Measurements from ENCODE around the gene CCDC124. TPM values are rescaled to one million over a fixed set of nuclear protein-coding genes. Genes with fewer than 3 reads are reported as not detected.

Gene CCDC124
- total and polyA plus RNA-seq, 2 donors from 2014 or later, result 59.5 to 120 TPM

DNA sequence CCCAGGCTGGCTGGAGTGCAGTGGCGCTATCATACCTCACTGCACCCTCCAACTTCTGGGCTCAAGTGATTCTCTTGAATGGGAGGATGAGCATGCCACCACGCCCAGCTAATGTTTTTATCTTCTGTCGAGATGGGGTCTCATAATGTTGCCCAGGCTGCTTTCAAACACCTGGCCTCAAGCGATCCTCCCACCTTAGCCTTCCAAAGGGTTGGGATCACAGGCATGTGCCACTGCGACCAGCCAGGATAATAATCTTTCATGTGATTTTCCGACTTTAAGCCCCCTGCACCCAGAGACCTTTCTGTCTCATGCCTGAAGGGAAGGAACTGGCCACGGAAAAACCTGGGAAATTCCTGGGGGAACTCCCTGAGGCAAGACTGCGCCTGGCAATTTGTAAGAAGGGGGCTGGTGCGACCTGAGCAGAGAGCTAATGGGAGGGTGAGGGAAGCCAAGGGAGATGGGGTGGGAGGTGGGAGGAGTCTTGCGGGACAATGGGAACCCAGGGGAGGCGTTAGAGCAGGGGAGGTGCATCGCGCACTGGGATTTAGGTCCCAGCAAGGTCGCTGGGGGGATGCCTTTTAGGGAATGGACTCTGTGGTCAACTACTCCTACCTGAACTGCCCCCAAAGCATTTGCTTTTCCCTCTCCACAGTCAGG, 1.2 kb upstream of the CCDC124 start:
- intact Hi-C loops (cut with DNase I), result no loop called here
- no peaks in the 10 kb centered on the region for H3K36me3 ChIP-seq (ENCODE audit: control insufficient read depth in 2 of 3, insufficient read depth in 3 of 3, low read length in 3 of 3)
- TF ChIP-seq, protein P1, sequence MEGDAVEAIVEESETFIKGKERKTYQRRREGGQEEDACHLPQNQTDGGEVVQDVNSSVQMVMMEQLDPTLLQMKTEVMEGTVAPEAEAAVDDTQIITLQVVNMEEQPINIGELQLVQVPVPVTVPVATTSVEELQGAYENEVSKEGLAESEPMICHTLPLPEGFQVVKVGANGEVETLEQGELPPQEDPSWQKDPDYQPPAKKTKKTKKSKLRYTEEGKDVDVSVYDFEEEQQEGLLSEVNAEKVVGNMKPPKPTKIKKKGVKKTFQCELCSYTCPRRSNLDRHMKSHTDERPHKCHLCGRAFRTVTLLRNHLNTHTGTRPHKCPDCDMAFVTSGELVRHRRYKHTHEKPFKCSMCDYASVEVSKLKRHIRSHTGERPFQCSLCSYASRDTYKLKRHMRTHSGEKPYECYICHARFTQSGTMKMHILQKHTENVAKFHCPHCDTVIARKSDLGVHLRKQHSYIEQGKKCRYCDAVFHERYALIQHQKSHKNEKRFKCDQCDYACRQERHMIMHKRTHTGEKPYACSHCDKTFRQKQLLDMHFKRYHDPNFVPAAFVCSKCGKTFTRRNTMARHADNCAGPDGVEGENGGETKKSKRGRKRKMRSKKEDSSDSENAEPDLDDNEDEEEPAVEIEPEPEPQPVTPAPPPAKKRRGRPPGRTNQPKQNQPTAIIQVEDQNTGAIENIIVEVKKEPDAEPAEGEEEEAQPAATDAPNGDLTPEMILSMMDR (IDR thresholded peaks at IDR 0.05; ENCODE audit: borderline replicate concordance, extremely low read depth, insufficient read depth), result no peak
- no peaks in the 10 kb centered on the region for H3K9me3 ChIP-seq (ENCODE audit: control insufficient read depth in 2 of 3, insufficient read depth in 1 of 3, low read length in 3 of 3)
- no peak overlapping the region for H3K27ac ChIP-seq (ENCODE audit: low read depth in 2 of 2, low read length in 2 of 2)
- no peak for FAIRE-seq
- no peaks in the 10 kb centered on the region for H3K27me3 ChIP-seq (ENCODE audit: control insufficient read depth, insufficient read depth, low read length)
- H3K9ac ChIP-seq (ENCODE audit: low read length in 3 of 3), result no peak overlapping the region
- DNase-seq, result peak; percentile 38 to 76 (median 74)
- peak overlapping the region; percentile 63 to 94 (median 67) for H3K4me3 ChIP-seq (ENCODE audit: low read length in 3 of 3)
- H3K4me1 ChIP-seq (ENCODE audit: control insufficient read depth in 2 of 3, insufficient read depth in 2 of 3, low read depth in 1 of 3, low read length in 3 of 3), result peaks cover 0 to 12% (median 0%) of the 10 kb centered on the region in 3 donors

- FAIRE-seq (no peak), DNase-seq (no peak)
- Histone ChIP-seq H3K27me3 (ENCODE audit: control insufficient read depth, insufficient read depth, low read length) (no peaks in the 10 kb centered on the region), H3K36me3 (ENCODE audit: control insufficient read depth in 2 of 3, insufficient read depth in 3 of 3, low read length in 3 of 3) (peaks cover 0 to 3% (median 0%) of the 10 kb centered on the region in 3 donors), H3K9ac (ENCODE audit: low read length in 3 of 3) (peak overlapping the region; percentile 67 to 93 (median 89)), H3K4me1 (ENCODE audit: control insufficient read depth in 2 of 3, insufficient read depth in 2 of 3, low read depth in 1 of 3, low read length in 3 of 3) (peaks cover 0 to 12% (median 0%) of the 10 kb centered on the region in 3 donors), H3K4me3 (ENCODE audit: low read length in 3 of 3) (peak overlapping the region; percentile 63 to 94 (median 83)), H3K9me3 (ENCODE audit: control insufficient read depth in 2 of 3, insufficient read depth in 1 of 3, low read length in 3 of 3) (no peaks in the 10 kb centered on the region), H3K27ac (ENCODE audit: low read depth in 2 of 2, low read length in 2 of 2) (peak overlapping the region in 1 of 2 donors; percentile 90)
- TF ChIP-seq, protein P1 (IDR thresholded peaks at IDR 0.05; ENCODE audit: borderline replicate concordance, extremely low read depth, insufficient read depth), result no peak
- intact Hi-C loops (cut with DNase I), result no loop called here
Measured at GRCh38 chr19:17933414-17934129, 757 bp downstream of the CCDC124 start.

DNA sequence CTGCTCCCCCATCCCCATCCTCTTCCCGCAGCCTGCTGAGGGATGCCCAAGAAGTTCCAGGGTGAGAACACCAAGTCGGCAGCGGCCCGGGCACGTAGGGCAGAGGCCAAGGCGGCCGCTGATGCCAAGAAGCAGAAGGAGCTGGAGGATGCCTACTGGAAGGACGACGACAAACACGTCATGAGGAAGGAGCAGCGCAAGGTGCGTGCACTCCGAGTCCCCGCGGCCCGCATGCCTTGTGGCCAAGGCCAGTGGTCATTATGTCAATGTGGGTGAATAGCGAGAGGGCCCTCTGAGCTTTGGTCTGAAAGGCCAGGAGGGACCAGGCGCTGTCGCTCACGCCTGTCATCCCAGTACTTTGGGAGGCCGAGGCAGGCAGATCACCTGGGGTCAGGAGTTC, 3.6 kb downstream of the CCDC124 start:
- Histone ChIP-seq H3K4me3 (ENCODE audit: low read length in 3 of 3) (no peak overlapping the region), H3K9me3 (ENCODE audit: control insufficient read depth in 2 of 3, insufficient read depth in 1 of 3, low read length in 3 of 3) (no peaks in the 10 kb centered on the region), H3K27ac (ENCODE audit: low read depth in 2 of 2, low read length in 2 of 2) (no peak overlapping the region), H3K27me3 (ENCODE audit: control insufficient read depth, insufficient read depth, low read length) (no peaks in the 10 kb centered on the region), H3K4me1 (ENCODE audit: control insufficient read depth in 2 of 3, insufficient read depth in 2 of 3, low read depth in 1 of 3, low read length in 3 of 3) (peaks cover 0 to 12% (median 0%) of the 10 kb centered on the region in 3 donors), H3K9ac (ENCODE audit: low read length in 3 of 3) (no peak overlapping the region), H3K36me3 (ENCODE audit: control insufficient read depth in 2 of 3, insufficient read depth in 3 of 3, low read length in 3 of 3) (peaks cover 0 to 3% (median 0%) of the 10 kb centered on the region in 3 donors)
- TF ChIP-seq, protein P1 (IDR thresholded peaks at IDR 0.05; ENCODE audit: borderline replicate concordance, extremely low read depth, insufficient read depth), result no peak
- DNase-seq (no peak), FAIRE-seq (no peak)
- intact Hi-C loops (cut with DNase I), result no loop called here
